ENCODE results near the gene SPIRE2. TPM values are rescaled to one million over a fixed set of nuclear protein-coding genes. Genes with fewer than 3 reads are reported as not detected.

The SPIRE2 gene
- total and polyA plus RNA-seq, 2 donors (not counting 1 experiment from before 2014, with no cell fraction given): 0.59 to 3.8 TPM

DNA sequence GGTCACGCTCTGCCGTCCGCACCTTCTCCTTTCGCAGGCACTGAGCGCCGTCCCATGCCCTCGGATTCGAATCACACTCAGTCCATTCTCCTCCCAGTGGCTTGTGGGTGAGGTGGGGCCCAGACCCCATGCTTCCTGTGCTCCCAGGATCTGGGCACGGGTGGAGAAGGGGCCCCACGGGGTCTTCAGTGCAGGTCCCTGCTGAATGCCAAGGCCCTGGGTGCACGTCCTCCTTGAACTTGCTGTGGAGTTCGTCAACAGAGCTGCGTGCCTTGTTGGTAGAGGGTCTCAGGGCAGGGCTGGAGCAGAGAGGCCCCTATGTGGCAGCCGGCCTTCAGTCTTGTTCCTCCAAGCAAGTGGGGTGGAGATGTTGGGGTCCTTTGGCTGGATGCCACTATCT lies 83.1 kb downstream of the SPIRE2 start:
- no peak for DNase-seq (ENCODE audit: low read depth in 2 of 2)
- H3K9me3 ChIP-seq (ENCODE audit: control insufficient read depth, insufficient read depth, low read depth, low read length): no peaks in the 10 kb centered on the region
- H3K36me3 ChIP-seq (ENCODE audit: control insufficient read depth, insufficient read depth, low read length): peaks cover 38% of the 10 kb centered on the region
- no peaks in the 10 kb centered on the region for H3K27me3 ChIP-seq (ENCODE audit: control insufficient read depth, insufficient read depth, low read length)
- no peak overlapping the region for H3K4me2 ChIP-seq (ENCODE audit: extremely low read depth, insufficient read depth, low read length)
- TF ChIP-seq EZH2 (IDR thresholded peaks at IDR 0.05; ENCODE audit: low read length, missing control alignments): no peak
- TF ChIP-seq, protein P1, sequence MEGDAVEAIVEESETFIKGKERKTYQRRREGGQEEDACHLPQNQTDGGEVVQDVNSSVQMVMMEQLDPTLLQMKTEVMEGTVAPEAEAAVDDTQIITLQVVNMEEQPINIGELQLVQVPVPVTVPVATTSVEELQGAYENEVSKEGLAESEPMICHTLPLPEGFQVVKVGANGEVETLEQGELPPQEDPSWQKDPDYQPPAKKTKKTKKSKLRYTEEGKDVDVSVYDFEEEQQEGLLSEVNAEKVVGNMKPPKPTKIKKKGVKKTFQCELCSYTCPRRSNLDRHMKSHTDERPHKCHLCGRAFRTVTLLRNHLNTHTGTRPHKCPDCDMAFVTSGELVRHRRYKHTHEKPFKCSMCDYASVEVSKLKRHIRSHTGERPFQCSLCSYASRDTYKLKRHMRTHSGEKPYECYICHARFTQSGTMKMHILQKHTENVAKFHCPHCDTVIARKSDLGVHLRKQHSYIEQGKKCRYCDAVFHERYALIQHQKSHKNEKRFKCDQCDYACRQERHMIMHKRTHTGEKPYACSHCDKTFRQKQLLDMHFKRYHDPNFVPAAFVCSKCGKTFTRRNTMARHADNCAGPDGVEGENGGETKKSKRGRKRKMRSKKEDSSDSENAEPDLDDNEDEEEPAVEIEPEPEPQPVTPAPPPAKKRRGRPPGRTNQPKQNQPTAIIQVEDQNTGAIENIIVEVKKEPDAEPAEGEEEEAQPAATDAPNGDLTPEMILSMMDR (conservative IDR thresholded peaks at IDR 0.05 in 1 of 2, IDR thresholded peaks at IDR 0.05 in 1 of 2; ENCODE audit: low read depth in 1 of 2, low read length in 2 of 2): no peak
- no peaks in the 10 kb centered on the region for H4K20me1 ChIP-seq (ENCODE audit: control insufficient read depth, extremely low read depth, insufficient read depth, low read length)
- H3K79me2 ChIP-seq (ENCODE audit: control insufficient read depth, insufficient read depth, low read length): no peaks in the 10 kb centered on the region
- no peak overlapping the region for H3K4me3 ChIP-seq (replicated peaks in 1 of 4; ENCODE audit: control extremely low read depth in 1 of 4, insufficient read depth in 1 of 4, low read depth in 3 of 4, low read length in 4 of 4)
- H2AFZ ChIP-seq (ENCODE audit: low read length): no peak overlapping the region
- H3K27ac ChIP-seq (ENCODE audit: insufficient read depth, low read length): no peak overlapping the region
- H3K4me1 ChIP-seq (ENCODE audit: control insufficient read depth, extremely low read depth, insufficient read depth, low read length): peaks cover 3% of the 10 kb centered on the region
- no peak overlapping the region for H3K9ac ChIP-seq (ENCODE audit: insufficient read depth, low read length)

DNA sequence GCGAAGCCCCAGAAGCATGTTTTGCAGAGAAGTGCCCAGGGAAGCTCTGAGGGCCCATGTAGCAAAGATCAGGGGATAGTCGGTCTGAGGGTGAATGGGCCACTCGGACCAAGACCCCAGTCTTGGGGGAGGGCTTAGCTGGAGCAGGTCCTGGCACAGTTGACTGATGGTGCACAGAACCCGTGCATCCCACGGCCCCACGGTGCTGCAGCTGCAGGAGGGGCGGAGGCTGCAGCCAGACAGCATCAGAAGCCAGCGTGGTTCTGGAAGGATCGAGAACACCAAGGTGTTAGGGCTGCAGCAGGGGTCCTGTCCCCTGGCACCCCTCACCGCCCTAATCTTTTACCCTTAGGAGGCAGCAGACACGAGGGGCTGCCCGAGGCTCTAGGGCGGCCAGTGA lies 83.9 kb downstream of the SPIRE2 start:
- no peak overlapping the region for H3K9ac ChIP-seq (ENCODE audit: insufficient read depth, low read length)
- H3K4me2 ChIP-seq (ENCODE audit: extremely low read depth, insufficient read depth, low read length): no peak overlapping the region
- H3K27ac ChIP-seq (ENCODE audit: insufficient read depth, low read length): no peak overlapping the region
- no peaks in the 10 kb centered on the region for H3K9me3 ChIP-seq (ENCODE audit: control insufficient read depth, insufficient read depth, low read depth, low read length)
- H3K36me3 ChIP-seq (ENCODE audit: control insufficient read depth, insufficient read depth, low read length): peaks cover 33% of the 10 kb centered on the region
- H3K4me3 ChIP-seq (replicated peaks in 1 of 4; ENCODE audit: control extremely low read depth in 1 of 4, insufficient read depth in 1 of 4, low read depth in 3 of 4, low read length in 4 of 4): no peak overlapping the region
- H4K20me1 ChIP-seq (ENCODE audit: control insufficient read depth, extremely low read depth, insufficient read depth, low read length): no peaks in the 10 kb centered on the region
- H2AFZ ChIP-seq (ENCODE audit: low read length): no peak overlapping the region
- H3K4me1 ChIP-seq (ENCODE audit: control insufficient read depth, extremely low read depth, insufficient read depth, low read length): peaks cover 3% of the 10 kb centered on the region
- no peaks in the 10 kb centered on the region for H3K79me2 ChIP-seq (ENCODE audit: control insufficient read depth, insufficient read depth, low read length)
- no peak for DNase-seq (ENCODE audit: low read depth in 2 of 2)
- TF ChIP-seq EZH2 (IDR thresholded peaks at IDR 0.05; ENCODE audit: low read length, missing control alignments): no peak
- TF ChIP-seq, protein P1 (conservative IDR thresholded peaks at IDR 0.05 in 1 of 2, IDR thresholded peaks at IDR 0.05 in 1 of 2; ENCODE audit: low read depth in 1 of 2, low read length in 2 of 2): no peak
- no peaks in the 10 kb centered on the region for H3K27me3 ChIP-seq (ENCODE audit: control insufficient read depth, insufficient read depth, low read length)

DNA sequence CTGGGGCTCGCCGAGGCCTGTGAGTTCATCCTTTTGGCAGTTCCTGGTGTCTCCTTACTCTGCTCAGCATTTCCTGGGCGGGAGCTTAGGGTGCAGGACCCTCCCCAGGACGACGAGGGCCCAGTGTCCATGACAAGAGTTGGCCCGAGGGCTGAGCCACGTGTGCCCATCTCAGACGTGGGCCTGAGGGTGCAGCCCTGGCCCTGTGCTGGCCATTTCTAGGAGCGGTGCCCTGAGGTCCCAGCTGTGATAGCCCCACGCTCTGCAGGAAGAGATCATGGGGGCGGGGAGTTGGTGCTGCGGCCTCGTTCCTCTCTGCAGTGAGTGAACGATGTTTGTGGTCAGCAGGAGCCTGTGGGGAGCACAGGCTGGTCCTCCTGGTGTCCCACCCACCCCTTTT lies 84.4 kb downstream of the SPIRE2 start:
- Histone ChIP-seq H3K4me3 (replicated peaks in 1 of 4; ENCODE audit: control extremely low read depth in 1 of 4, insufficient read depth in 1 of 4, low read depth in 3 of 4, low read length in 4 of 4) (no peak overlapping the region), H3K36me3 (ENCODE audit: control insufficient read depth, insufficient read depth, low read length) (peaks cover 33% of the 10 kb centered on the region), H3K4me1 (ENCODE audit: control insufficient read depth, extremely low read depth, insufficient read depth, low read length) (peaks cover 3% of the 10 kb centered on the region), H3K27me3 (ENCODE audit: control insufficient read depth, insufficient read depth, low read length) (no peaks in the 10 kb centered on the region), H3K27ac (ENCODE audit: insufficient read depth, low read length) (no peak overlapping the region), H3K79me2 (ENCODE audit: control insufficient read depth, insufficient read depth, low read length) (no peaks in the 10 kb centered on the region), H3K4me2 (ENCODE audit: extremely low read depth, insufficient read depth, low read length) (no peak overlapping the region), H3K9me3 (ENCODE audit: control insufficient read depth, insufficient read depth, low read depth, low read length) (no peaks in the 10 kb centered on the region), H4K20me1 (ENCODE audit: control insufficient read depth, extremely low read depth, insufficient read depth, low read length) (no peaks in the 10 kb centered on the region), H3K9ac (ENCODE audit: insufficient read depth, low read length) (no peak overlapping the region), H2AFZ (ENCODE audit: low read length) (no peak overlapping the region)
- no peak for DNase-seq (ENCODE audit: low read depth in 2 of 2)
- TF ChIP-seq EZH2 (IDR thresholded peaks at IDR 0.05; ENCODE audit: low read length, missing control alignments): no peak
- TF ChIP-seq, protein P1 (conservative IDR thresholded peaks at IDR 0.05 in 1 of 2, IDR thresholded peaks at IDR 0.05 in 1 of 2; ENCODE audit: low read depth in 1 of 2, low read length in 2 of 2): no peak

Data from fibroblast of lung (primary cell).